Epithelial cell of proximal tubule (primary cell): ENCODE results near the gene CDC14B. TPM values are rescaled to one million over a fixed set of nuclear protein-coding genes. Genes with fewer than 3 reads are reported as not detected.

Experiments
- DNase-seq: peaks from one replicate; pipeline ENCODE4 v3.0.0-alpha.2; 2011; ENCODE audit warnings: low read depth
- H3K4me3 ChIP-seq: 2 replicates; pipeline ENCODE4 v1.5.1; 2011; ENCODE audit warnings: low read depth, mild to moderate bottlenecking, low read length
- CTCF ChIP-seq: conservative IDR thresholded peaks from 2 replicates; pipeline ENCODE4 v1.5.1; 2012; ENCODE audit warnings: low read depth, mild to moderate bottlenecking, low read length
- total RNA-seq: library from RNA; depleted of rRNA; stranded (reverse); fragments of >200 nt; gene quantifications from 2 replicates; pipeline ENCODE4 v1.2.3, GENCODE V29; 2015

Gene CDC14B
- total RNA-seq, 1 donor from 2014 or later: 9.1 TPM

- no peak for DNase-seq
- H3K4me3 ChIP-seq: no peak overlapping the region
- TF ChIP-seq CTCF: no peak
Measured at GRCh38 chr9:96621618-96622017, 2.0 kb upstream of the CDC14B start.

GRCh38 chr9:96620832-96621269 is 1.2 kb upstream of the CDC14B start:
- DNase-seq: no peak
- no peak for TF ChIP-seq CTCF
- no peak overlapping the region for H3K4me3 ChIP-seq

- TF ChIP-seq CTCF: no peak
- DNase-seq: no peak
Measured at GRCh38 chr9:96620181-96620514, 505 bp upstream of the CDC14B start.

GRCh38 chr9:96619124-96619465 is 548 bp downstream of the CDC14B start:
- TF ChIP-seq CTCF: no peak
- H3K4me3 ChIP-seq: peak overlapping the region; percentile 72
- no peak for DNase-seq

More at GRCh38 chr9:96620181-96620514, 505 bp upstream of the CDC14B start:
- peak overlapping the region; percentile 54 for H3K4me3 ChIP-seq

- no peak for DNase-seq
- TF ChIP-seq CTCF: no peak
- peak overlapping the region; percentile 72 for H3K4me3 ChIP-seq
Measured at GRCh38 chr9:96618209-96619123, 1.2 kb downstream of the CDC14B start.

GRCh38 chr9:96617439-96618185 is 2.0 kb downstream of the CDC14B start:
- H3K4me3 ChIP-seq: peak overlapping the region; percentile 72
- DNase-seq: no peak
- TF ChIP-seq CTCF: no peak
